Left lung (tissue), 10 donors: ENCODE data around the gene C1QTNF6. TPM values are rescaled to one million over a fixed set of nuclear protein-coding genes. Genes with fewer than 3 reads are reported as not detected.

Experiments
- ATAC-seq: fragments of 200-7000 bp; cut with Tn5 transposase; one replicate; pipeline ENCODE4 v1.9.1; 2020; ENCODE audit warnings: moderate library complexity
- DNase-seq, 4 donors: peaks; one replicate each; pipeline ENCODE4 v3.0.0-alpha.2; 2013 to 2020
- H3K27ac ChIP-seq, 2 donors: fragments of 200-600 bp; sonication (generic) in 1 of 2; one replicate each; pipeline versions ENCODE4 v1.5.0 to v1.8.0; 2020 to 2021
- H3K27me3 ChIP-seq, 2 donors: fragments of 200-600 bp; sonication (generic) in 1 of 2; one replicate each; pipeline versions ENCODE4 v1.5.0 to v1.8.0; 2020 to 2021
- H3K36me3 ChIP-seq, 2 donors: fragments of 200-600 bp; sonication (generic) in 1 of 2; one replicate each; pipeline versions ENCODE4 v1.5.0 to v1.8.0; 2020 to 2021
- H3K4me1 ChIP-seq, 2 donors: fragments of 200-600 bp; one replicate each; pipeline ENCODE4 v1.8.0; 2021
- H3K4me3 ChIP-seq, 2 donors: fragments of 200-600 bp; sonication (generic) in 1 of 2; one replicate each; pipeline versions ENCODE4 v1.5.0 to v1.8.0; 2020 to 2021; ENCODE audit warnings: mild to moderate bottlenecking in 1 of 2
- H3K9me3 ChIP-seq, 2 donors: fragments of 200-600 bp; sonication (generic) in 1 of 2; one replicate each; pipeline versions ENCODE4 v1.5.0 to v1.8.0; 2020 to 2021
- CTCF ChIP-seq, 2 donors: fragments of 200-600 bp; sonication (generic) in 1 of 2; IDR thresholded peaks; one replicate each; pipeline versions ENCODE4 v1.5.0 to v1.8.0; 2021; ENCODE audit warnings: antibody characterized with exemption in 2 of 2
- intact Hi-C, 2 donors: fragments of 100-400 bp; cut with DNase I; formaldehyde crosslinking; loops; one replicate each; pipeline versions ENCODE4 v1.11.2 to v1.14.2; 2022
- polyA plus RNA-seq, 6 donors: library from polyadenylated mRNA; unstranded; fragments of 120-200 nt; gene quantifications; one replicate each; pipeline ENCODE4 v1.2.1, GENCODE V29; 2013; ENCODE audit not compliant: insufficient read length in 6 of 6
- total RNA-seq, 2 donors: library from RNA; stranded (reverse); fragmentation: NEBNext Ultra II Directional; extraction: Animal tissue kit (Norgen Biotek cat#: 25700); gene quantifications; one replicate each; pipeline ENCODE4 v1.2.1, GENCODE V29; 2021
- donor health status: DM: no; HTN: yes; CAD: no.
- donor health status: DM: no; HTN: no; CAD: no.

The C1QTNF6 gene
- total and polyA plus RNA-seq, 8 donors, result 7.2 to 28.8 (median 24.4) TPM

GRCh38 chr22:37226514-37226913 is 38.5 kb upstream of the C1QTNF6 start:
- Histone ChIP-seq H3K4me1 (peaks cover 17 to 75% of the 10 kb centered on the region in 2 donors), H3K9me3 (no peaks in the 10 kb centered on the region), H3K27me3 (peaks cover 0 to under 1% of the 10 kb centered on the region in 2 donors), H3K36me3 (peaks cover 0 to 26% of the 10 kb centered on the region in 2 donors), H3K27ac (peak overlapping the region in 1 of 2 donors; percentile 91), H3K4me3 (no peak overlapping the region)
- peak in 1 of 4 donors; percentile 58 for DNase-seq
- no peak for TF ChIP-seq CTCF (IDR thresholded peaks at IDR 0.05)
- ATAC-seq, result no peak
- intact Hi-C loops, result no loop called here

GRCh38 chr22:37226087-37226486 is 38.0 kb upstream of the C1QTNF6 start:
- no peak for TF ChIP-seq CTCF (IDR thresholded peaks at IDR 0.05)
- H3K36me3 ChIP-seq, result peaks cover 0 to 26% of the 10 kb centered on the region in 2 donors
- H3K27ac ChIP-seq, result peak overlapping the region in 1 of 2 donors; percentile 91
- no peaks in the 10 kb centered on the region for H3K9me3 ChIP-seq
- DNase-seq (peak in 1 of 4 donors; percentile 43), ATAC-seq (no peak)
- intact Hi-C loops, result no loop called here
- no peak overlapping the region for H3K4me3 ChIP-seq
- no peaks in the 10 kb centered on the region for H3K27me3 ChIP-seq
- H3K4me1 ChIP-seq, result peaks cover 17 to 74% of the 10 kb centered on the region in 2 donors

GRCh38 chr22:37225481-37225880 is 37.4 kb upstream of the C1QTNF6 start:
- intact Hi-C loops, result no loop called here
- no peak for ATAC-seq
- no peak for TF ChIP-seq CTCF (IDR thresholded peaks at IDR 0.05)
- Histone ChIP-seq H3K27ac (peak overlapping the region in 1 of 2 donors; percentile 91), H3K36me3 (peaks cover 0 to 23% of the 10 kb centered on the region in 2 donors), H3K4me3 (no peak overlapping the region), H3K4me1 (peaks cover 16 to 74% of the 10 kb centered on the region in 2 donors), H3K9me3 (no peaks in the 10 kb centered on the region), H3K27me3 (peaks cover 0 to 4% of the 10 kb centered on the region in 2 donors)
- peak in 1 of 4 donors; percentile 51 for DNase-seq

- peaks cover 13 to 74% of the 10 kb centered on the region in 2 donors for H3K4me1 ChIP-seq
- H3K36me3 ChIP-seq, result peaks cover 0 to 23% of the 10 kb centered on the region in 2 donors
- no peak for TF ChIP-seq CTCF (IDR thresholded peaks at IDR 0.05)
- H3K27ac ChIP-seq, result peak overlapping the region in 1 of 2 donors; percentile 91
- ATAC-seq, result no peak
- peak in 1 of 4 donors; percentile 37 for DNase-seq
- peaks cover 0 to 4% of the 10 kb centered on the region in 2 donors for H3K27me3 ChIP-seq
- intact Hi-C loops, result no loop called here
- H3K9me3 ChIP-seq, result no peaks in the 10 kb centered on the region
- H3K4me3 ChIP-seq, result no peak overlapping the region
Measured at GRCh38 chr22:37224757-37225420, 36.8 kb upstream of the C1QTNF6 start.

GRCh38 chr22:37223965-37224551 is 36.0 kb upstream of the C1QTNF6 start:
- no peak for TF ChIP-seq CTCF (IDR thresholded peaks at IDR 0.05)

More at GRCh38 chr22:37223965-37224551, 36.0 kb upstream of the C1QTNF6 start:
- Histone ChIP-seq H3K36me3 (peaks cover 0 to 23% of the 10 kb centered on the region in 2 donors), H3K4me3 (no peak overlapping the region), H3K27ac (peak overlapping the region in 1 of 2 donors; percentile 91), H3K4me1 (peaks cover 8 to 70% of the 10 kb centered on the region in 2 donors), H3K27me3 (peaks cover 0 to 4% of the 10 kb centered on the region in 2 donors), H3K9me3 (no peaks in the 10 kb centered on the region)
- intact Hi-C loops, result no loop called here
- ATAC-seq (no peak), DNase-seq (peak in 1 of 4 donors; percentile 29)
